Caco-2 (cell line): Measurements from ENCODE around the gene CHD9. TPM values are rescaled to one million over a fixed set of nuclear protein-coding genes. Genes with fewer than 3 reads are reported as not detected.

Source experiments
- BruUV-seq: library from RNA; stranded (reverse); fragments of 400-500 nt; replicated peaks from 2 replicates; lab custom pipeline; 2021; lab: Mats Ljungman, UMichigan
- CTCF ChIA-PET: fragments of 300-600 bp; sonication (Branson Sonifier 250); formaldehyde crosslinking; loops from one replicate; lab custom pipeline; 2022; ENCODE audit warnings: antibody characterized with exemption; lab: Charles Lee
- POLR2A ChIA-PET: fragments of 300-600 bp; sonication (Branson Sonifier 250); formaldehyde crosslinking; loops from one replicate; lab custom pipeline; 2022; ENCODE audit warnings: antibody characterized with exemption; lab: Charles Lee
- DNase-seq, 2 experiments: peaks; one replicate each; pipeline versions ENCODE4 v3.0.0 to v3.0.0-alpha.2; 2020 to 2022
- H3K27me3 ChIP-seq: replicated peaks from 2 replicates; pipeline ENCODE4 v1.6.0; 2011; ENCODE audit warnings: low read length; ENCODE audit not compliant: control insufficient read depth, insufficient read depth
- H3K36me3 ChIP-seq: 2 replicates; pipeline ENCODE4 v1.5.1; 2011; ENCODE audit warnings: low read length; ENCODE audit not compliant: control insufficient read depth, insufficient read depth
- H3K4me1 ChIP-seq: fragments of 250-450 bp; sonication (Bioruptor Pico); 2 replicates; pipeline ENCODE4 v1.5.1; 2020; ENCODE audit warnings: mild to moderate bottlenecking
- H3K4me3 ChIP-seq: 2 replicates; pipeline ENCODE4 v1.5.1; 2011; ENCODE audit warnings: low read depth, mild to moderate bottlenecking, control low read depth, low read length
- H3K9me3 ChIP-seq: fragments of 250-450 bp; sonication (Bioruptor Pico); 2 replicates; pipeline ENCODE4 v1.5.1; 2020; ENCODE audit warnings: mild to moderate bottlenecking, moderate library complexity
- H3K27ac Mint-ChIP-seq: one replicate; pipeline ENCODE4 v1.8.0; 2022; ENCODE audit warnings: mixed read lengths; ENCODE audit not compliant: unreplicated experiment
- H3K27me3 Mint-ChIP-seq: one replicate; pipeline ENCODE4 v1.8.0; 2022; ENCODE audit warnings: mixed read lengths; ENCODE audit not compliant: insufficient read depth, unreplicated experiment
- H3K36me3 Mint-ChIP-seq: one replicate; pipeline ENCODE4 v1.8.0; 2022; ENCODE audit warnings: mild to moderate bottlenecking, mixed read lengths; ENCODE audit not compliant: insufficient read depth, unreplicated experiment
- H3K4me1 Mint-ChIP-seq: one replicate; pipeline ENCODE4 v1.8.0; 2022; ENCODE audit warnings: low read depth, mixed read lengths; ENCODE audit not compliant: unreplicated experiment
- H3K4me3 Mint-ChIP-seq: one replicate; pipeline ENCODE4 v1.8.0; 2022; ENCODE audit warnings: mild to moderate bottlenecking, moderate library complexity, mixed read lengths; ENCODE audit not compliant: unreplicated experiment
- H3K9me3 Mint-ChIP-seq: one replicate; pipeline ENCODE4 v1.8.0; 2022; ENCODE audit warnings: mixed read lengths; ENCODE audit not compliant: unreplicated experiment
- CTCF ChIP-seq, 2 experiments: fragments of 200-600 bp in 1 of 2; IDR thresholded peaks; 1 replicate in 1 of 2; 2 replicates in 1 of 2; pipeline versions ENCODE4 v1.5.1 to v1.8.0; 2011 to 2022; ENCODE audit warnings: antibody characterized with exemption in 1 of 2, control low read depth in 1 of 2, inconsistent platforms in 1 of 2, low read depth in 1 of 2, low read length in 1 of 2, mild to moderate bottlenecking in 1 of 2, moderate library complexity in 1 of 2; ENCODE audit not compliant: insufficient read depth in 1 of 2, severe bottlenecking in 1 of 2, unreplicated experiment in 1 of 2
- intact Hi-C: fragments of 100-400 bp; cut with micrococcal nuclease; formaldehyde crosslinking; loops from one replicate; pipeline ENCODE4 v1.10.0; 2022; ENCODE audit not compliant: unreplicated experiment
- total RNA-seq: library from RNA; stranded (reverse); gene quantifications from 2 replicates; pipeline ENCODE4 v1.2.3, GENCODE V29; 2022

CHD9 gene
- total RNA-seq, 1 experiment from 2014 or later: 29.1 TPM

GRCh38 chr16:53153130-53153529 is 98.3 kb downstream of the CHD9 start:
- Histone ChIP-seq H3K4me1 (no peaks in the 10 kb centered on the region), H3K9me3 (no peaks in the 10 kb centered on the region; the same call in 1 of the 2 replicates), H3K36me3 (0 out of 2 replicates have a peak, but pooled peaks cover 1% of the 10 kb centered on the region), H3K4me3 (no peak overlapping the region), H3K27me3 (no peaks in the 10 kb centered on the region)
- no peaks in the 10 kb centered on the region for H3K9me3 Mint-ChIP-seq
- no TSS peak for BruUV-seq
- H3K4me3 Mint-ChIP-seq: no peak overlapping the region
- intact Hi-C loops: no loop called here
- no peak overlapping the region for H3K27ac Mint-ChIP-seq
- H3K4me1 Mint-ChIP-seq: no peaks in the 10 kb centered on the region
- no peak for DNase-seq
- H3K27me3 Mint-ChIP-seq: no peaks in the 10 kb centered on the region
- POLR2A ChIA-PET: no interaction called here
- H3K36me3 Mint-ChIP-seq: no peaks in the 10 kb centered on the region
- CTCF ChIA-PET: no interaction called here
- TF ChIP-seq CTCF (IDR thresholded peaks at IDR 0.05; ENCODE audit: insufficient read depth in 1 of 2, low read depth in 1 of 2, low read length in 1 of 2, severe bottlenecking in 1 of 2, unreplicated experiment in 1 of 2): no peak

- Histone ChIP-seq H3K9me3 (no peaks in the 10 kb centered on the region; the same call in 1 of the 2 replicates), H3K4me1 (no peaks in the 10 kb centered on the region), H3K36me3 (0 out of 2 replicates have a peak, but pooled peaks cover 1% of the 10 kb centered on the region), H3K27me3 (no peaks in the 10 kb centered on the region), H3K4me3 (no peak overlapping the region)
- H3K27ac Mint-ChIP-seq: no peak overlapping the region
- H3K36me3 Mint-ChIP-seq: no peaks in the 10 kb centered on the region
- H3K4me1 Mint-ChIP-seq: no peaks in the 10 kb centered on the region
- no peak for DNase-seq
- H3K9me3 Mint-ChIP-seq: no peaks in the 10 kb centered on the region
- intact Hi-C loops: no loop called here
- ChIA-PET POLR2A (no interaction called here), CTCF (no interaction called here)
- no TSS peak for BruUV-seq
- TF ChIP-seq CTCF (IDR thresholded peaks at IDR 0.05; ENCODE audit: insufficient read depth in 1 of 2, low read depth in 1 of 2, low read length in 1 of 2, severe bottlenecking in 1 of 2, unreplicated experiment in 1 of 2): no peak
- H3K4me3 Mint-ChIP-seq: no peak overlapping the region
- H3K27me3 Mint-ChIP-seq: no peaks in the 10 kb centered on the region
Observed at GRCh38 chr16:53154513-53154912, 99.7 kb downstream of the CHD9 start.

- Mint-ChIP-seq H3K4me3 (no peak overlapping the region), H3K9me3 (no peaks in the 10 kb centered on the region), H3K4me1 (no peaks in the 10 kb centered on the region), H3K27me3 (no peaks in the 10 kb centered on the region), H3K36me3 (no peaks in the 10 kb centered on the region), H3K27ac (no peak overlapping the region)
- Histone ChIP-seq H3K36me3 (0 out of 2 replicates have a peak, but pooled peaks cover 1% of the 10 kb centered on the region), H3K9me3 (no peaks in the 10 kb centered on the region; the same call in 1 of the 2 replicates), H3K4me1 (no peaks in the 10 kb centered on the region), H3K4me3 (no peak overlapping the region), H3K27me3 (no peaks in the 10 kb centered on the region)
- intact Hi-C loops: no loop called here
- ChIA-PET CTCF (no interaction called here), POLR2A (no interaction called here)
- TF ChIP-seq CTCF (IDR thresholded peaks at IDR 0.05; ENCODE audit: insufficient read depth in 1 of 2, low read depth in 1 of 2, low read length in 1 of 2, severe bottlenecking in 1 of 2, unreplicated experiment in 1 of 2): no peak
- no TSS peak for BruUV-seq
- DNase-seq: no peak
Observed at GRCh38 chr16:53156516-53156915, 101.7 kb downstream of the CHD9 start.
